Stimulated activated CD8-positive, alpha-beta memory T cell treated with anti-CD3 and anti-CD28 coated beads, Interleukin-15, amount 100 ng/mL, for 4 hours (primary cell): ENCODE data around the gene VPS13D.

Experiments
- DNase-seq, 2 donors: peaks; one replicate each; pipeline ENCODE4 v3.0.0-alpha.2; 2020; ENCODE audit warnings: low read depth in 2 of 2

The VPS13D gene

GRCh38 chr1:12552111-12552888 lies 322.5 kb downstream of the VPS13D start:
- DNase-seq = no peak

GRCh38 chr1:12552951-12553921 lies 323.4 kb downstream of the VPS13D start:
- DNase-seq = no peak

DNA sequence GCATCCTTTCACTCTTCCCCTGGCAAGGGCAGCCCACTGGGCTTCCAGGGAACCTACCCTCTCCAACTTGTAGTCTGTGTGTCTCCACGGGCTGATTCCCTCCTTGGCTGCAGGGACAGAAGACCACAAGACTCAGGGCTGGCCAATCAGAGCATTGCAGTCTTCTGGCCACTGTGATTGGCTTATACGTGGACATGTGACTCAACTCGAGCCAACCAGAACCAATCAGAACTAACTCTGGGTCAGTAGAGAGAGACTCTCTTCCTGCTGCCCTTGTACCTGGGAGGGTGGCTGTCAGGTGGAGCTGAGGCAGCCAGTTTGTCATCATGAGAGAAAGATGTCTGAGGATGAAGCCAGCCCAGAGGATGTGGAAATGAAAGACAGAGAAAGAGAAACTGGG lies 324.1 kb downstream of the VPS13D start:
- DNase-seq = no peak

DNA sequence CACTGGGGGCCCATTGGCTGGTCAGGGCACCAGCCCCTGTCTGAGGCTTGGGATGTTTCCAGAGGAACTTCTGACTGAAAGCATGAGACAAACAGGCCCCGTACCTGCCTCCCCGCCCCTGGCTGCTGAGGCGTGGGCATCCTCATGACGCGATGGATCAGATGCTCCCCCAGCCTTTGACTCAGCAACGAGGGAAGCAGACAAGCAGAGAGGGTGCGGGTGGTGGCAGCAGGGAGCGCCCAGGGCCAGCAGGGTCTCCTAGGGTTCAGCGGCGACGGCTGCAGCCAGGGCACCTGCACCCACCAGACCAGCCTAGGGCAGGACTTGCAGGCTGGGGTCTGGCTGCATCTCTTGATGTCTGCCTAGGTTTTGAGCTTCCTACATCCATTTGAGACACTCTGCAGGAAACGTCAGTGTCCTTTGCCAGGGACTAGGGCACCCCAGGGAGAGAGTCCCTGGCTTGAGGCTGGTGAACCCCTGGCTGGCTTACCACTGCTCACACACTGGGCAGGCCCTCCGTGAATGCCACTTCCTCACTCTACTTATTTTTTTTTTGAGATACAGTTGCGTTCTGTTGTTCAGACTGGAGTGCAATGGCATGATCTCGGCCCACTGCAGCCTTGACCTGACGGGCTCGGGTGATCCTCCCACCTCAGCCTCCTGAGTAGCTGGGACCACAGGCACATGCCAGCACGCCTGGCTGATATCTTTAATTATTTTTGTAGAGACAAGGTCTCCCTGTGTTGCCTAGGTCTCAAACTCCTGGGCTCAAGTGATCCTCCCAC lies 324.9 kb downstream of the VPS13D start:
- no peak for DNase-seq

DNA sequence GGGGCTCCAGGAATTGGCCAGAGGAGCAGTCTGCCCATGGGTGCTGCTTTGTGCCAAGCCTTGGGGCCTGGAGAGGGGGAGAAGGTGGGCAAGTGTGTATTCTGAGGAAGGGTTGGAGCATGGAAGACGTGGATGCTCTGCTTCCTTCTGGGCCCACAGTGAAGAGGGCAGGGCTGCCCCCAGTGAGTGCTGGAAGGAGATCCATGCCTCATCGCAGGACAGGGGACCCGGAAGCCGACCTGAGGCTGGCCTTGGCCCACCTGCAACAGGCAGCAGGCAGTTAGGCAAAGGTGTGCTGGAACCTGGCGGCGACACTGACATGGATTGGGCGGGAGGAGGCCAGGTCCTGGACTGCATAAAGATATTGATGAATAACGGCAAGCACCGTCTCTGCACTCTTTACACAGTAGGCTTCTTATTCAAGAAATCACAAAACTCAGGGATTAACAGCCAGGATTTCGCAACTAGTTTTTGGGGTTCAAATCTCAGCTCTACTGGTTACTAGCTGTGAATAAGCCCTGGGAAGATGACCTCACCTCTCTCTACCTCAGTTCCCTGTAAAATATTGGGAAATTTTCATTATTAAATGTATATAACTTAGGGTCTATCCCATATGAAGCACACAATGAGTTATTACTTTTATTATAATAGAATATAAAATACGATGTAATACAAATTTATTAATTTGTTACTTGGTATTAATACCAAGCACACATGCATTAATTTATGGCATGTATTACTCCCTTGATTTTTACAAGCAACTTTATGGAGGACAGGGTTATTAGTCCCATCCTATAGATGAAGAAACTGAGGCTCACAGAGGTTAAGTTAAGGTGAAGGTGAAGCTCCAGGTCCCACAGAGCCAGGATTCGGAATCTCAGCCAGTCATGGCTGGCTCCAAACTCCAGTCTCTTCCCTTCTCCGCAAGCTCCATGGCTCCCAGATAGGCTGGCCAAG lies 325.9 kb downstream of the VPS13D start:
- no peak for DNase-seq

DNA sequence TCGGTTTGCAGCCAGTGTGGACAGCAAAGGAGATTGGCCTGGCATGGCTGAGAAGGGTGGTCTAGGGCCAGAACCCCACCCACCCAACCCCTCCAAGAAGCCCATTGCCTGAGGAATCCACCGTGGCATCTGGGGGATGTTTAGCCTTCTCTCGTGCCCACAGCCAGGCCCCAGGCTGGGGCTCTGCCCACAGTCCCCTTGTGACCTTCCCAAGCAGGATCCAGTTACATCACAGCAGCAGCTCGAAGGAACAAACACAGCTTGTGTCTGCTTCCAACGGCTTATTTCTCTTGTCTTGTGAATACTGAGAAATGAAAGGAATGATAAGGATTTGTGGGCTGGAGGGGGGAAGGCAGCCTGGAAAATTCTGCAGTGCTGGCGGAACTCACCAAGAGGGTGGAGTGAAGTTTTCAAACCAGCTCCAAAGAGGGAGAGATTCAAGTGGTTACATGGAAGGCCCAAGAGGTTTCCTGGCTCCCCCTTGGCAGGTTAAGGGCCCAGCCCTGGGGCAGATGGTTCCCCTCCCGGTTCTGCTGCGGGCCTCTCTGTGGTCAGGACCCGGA lies 326.6 kb downstream of the VPS13D start:
- DNase-seq = no peak

- no peak for DNase-seq
Measured at GRCh38 chr1:12556957-12557935, 327.4 kb downstream of the VPS13D start.

- DNase-seq = no peak
Measured at GRCh38 chr1:12561121-12561520, 331.3 kb downstream of the VPS13D start.
